ENCODE measurements around the gene COX20. TPM values are rescaled to one million over a fixed set of nuclear protein-coding genes. Genes with fewer than 3 reads are reported as not detected.

Gene COX20
- total RNA-seq, 1 experiment from 2014 or later = 50.0 TPM

DNA sequence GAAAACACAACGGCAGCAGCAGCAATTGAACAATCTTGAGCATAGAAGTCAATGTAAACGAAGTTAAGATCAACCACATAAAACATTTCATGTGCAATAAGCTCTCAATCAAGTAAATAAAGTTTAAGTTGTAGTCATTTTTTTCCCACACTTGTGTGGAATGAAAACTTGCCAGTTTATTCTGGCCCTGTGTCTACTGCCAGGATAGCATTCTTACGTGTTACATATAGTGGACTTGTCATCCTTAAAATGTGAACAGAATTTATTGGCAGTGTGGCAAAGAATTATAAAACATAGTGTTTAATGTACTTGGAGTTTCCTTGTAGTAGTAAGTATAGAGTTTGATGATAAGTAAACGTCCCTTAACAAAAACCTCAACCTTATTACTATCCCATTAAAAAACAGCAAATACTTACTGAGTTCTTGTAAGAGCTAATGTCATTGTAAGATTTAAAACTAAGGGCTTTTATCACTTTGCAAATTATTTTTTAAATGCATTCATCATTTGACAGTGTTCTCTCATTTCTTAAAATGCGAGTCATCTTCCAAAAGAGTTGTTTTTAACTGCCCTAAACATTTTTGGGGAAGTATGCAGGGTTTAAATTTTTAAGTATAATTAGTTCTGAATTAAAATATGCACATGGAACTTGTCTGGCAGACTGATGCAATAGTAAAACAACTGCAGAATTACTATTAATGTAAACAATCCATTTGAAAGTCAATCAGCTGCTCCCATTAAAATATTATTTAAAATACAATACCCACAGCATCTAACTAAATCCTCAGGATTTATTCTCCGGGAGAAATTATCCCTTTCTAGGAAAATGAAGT is 7.9 kb downstream of the COX20 start:
- no peak; the same call in 1 of the 2 replicates for ATAC-seq
- DNase-seq = no peak
- no peak overlapping the region for H3K4me2 ChIP-seq (ENCODE audit: low read length)
- no peaks in the 10 kb centered on the region for H3K9me3 ChIP-seq (ENCODE audit: low read length)
- H4K20me1 ChIP-seq (ENCODE audit: low read length) = peaks cover 19% of the 10 kb centered on the region
- H3K36me3 ChIP-seq (ENCODE audit: low read depth, low read length) = peaks cover 87% of the 10 kb centered on the region
- H3K27ac ChIP-seq (ENCODE audit: low read length) = no peak overlapping the region
- H3K79me2 ChIP-seq (ENCODE audit: low read length) = peaks cover 57% of the 10 kb centered on the region
- H3K4me3 ChIP-seq (ENCODE audit: low read length) = no peak overlapping the region
- peaks cover 13% of the 10 kb centered on the region for H3F3A ChIP-seq (ENCODE audit: low read length, unreplicated experiment)
- no peaks in the 10 kb centered on the region for H3K27me3 ChIP-seq (ENCODE audit: low read length)
- CTCF ChIA-PET = no interaction called here
- BruUV-seq (replicated peaks) = TSS peak; percentile 9
- no peak for TF ChIP-seq EZH2 (IDR thresholded peaks at IDR 0.05; ENCODE audit: low read length, unreplicated experiment)
- TF ChIP-seq EZH2phosphoT487 (IDR thresholded peaks at IDR 0.05; ENCODE audit: borderline replicate concordance, low read length) = no peak
- TF ChIP-seq CTCF (conservative IDR thresholded peaks at IDR 0.05; ENCODE audit: low read depth, low read length) = no peak
- no peaks in the 10 kb centered on the region for H3K9me2 ChIP-seq (replicated peaks; ENCODE audit: low read length)
- H3K4me1 ChIP-seq (ENCODE audit: insufficient read depth, low read length) = peaks cover 2% of the 10 kb centered on the region; the same call in 1 of the 2 replicates
- intact Hi-C loops (cut with micrococcal nuclease) = no loop called here
- H3K9ac ChIP-seq (ENCODE audit: low read length) = no peak overlapping the region
- H2AFZ ChIP-seq (ENCODE audit: low read length) = no peak overlapping the region
- POLR2A ChIA-PET (ENCODE audit: unreplicated experiment) = interaction anchor here (0.6 to 0.7 kb wide), 2 partner anchors 126 to 150 kb away, joined by 3 read pairs; no protein-coding TSS in a partner anchor

DNA sequence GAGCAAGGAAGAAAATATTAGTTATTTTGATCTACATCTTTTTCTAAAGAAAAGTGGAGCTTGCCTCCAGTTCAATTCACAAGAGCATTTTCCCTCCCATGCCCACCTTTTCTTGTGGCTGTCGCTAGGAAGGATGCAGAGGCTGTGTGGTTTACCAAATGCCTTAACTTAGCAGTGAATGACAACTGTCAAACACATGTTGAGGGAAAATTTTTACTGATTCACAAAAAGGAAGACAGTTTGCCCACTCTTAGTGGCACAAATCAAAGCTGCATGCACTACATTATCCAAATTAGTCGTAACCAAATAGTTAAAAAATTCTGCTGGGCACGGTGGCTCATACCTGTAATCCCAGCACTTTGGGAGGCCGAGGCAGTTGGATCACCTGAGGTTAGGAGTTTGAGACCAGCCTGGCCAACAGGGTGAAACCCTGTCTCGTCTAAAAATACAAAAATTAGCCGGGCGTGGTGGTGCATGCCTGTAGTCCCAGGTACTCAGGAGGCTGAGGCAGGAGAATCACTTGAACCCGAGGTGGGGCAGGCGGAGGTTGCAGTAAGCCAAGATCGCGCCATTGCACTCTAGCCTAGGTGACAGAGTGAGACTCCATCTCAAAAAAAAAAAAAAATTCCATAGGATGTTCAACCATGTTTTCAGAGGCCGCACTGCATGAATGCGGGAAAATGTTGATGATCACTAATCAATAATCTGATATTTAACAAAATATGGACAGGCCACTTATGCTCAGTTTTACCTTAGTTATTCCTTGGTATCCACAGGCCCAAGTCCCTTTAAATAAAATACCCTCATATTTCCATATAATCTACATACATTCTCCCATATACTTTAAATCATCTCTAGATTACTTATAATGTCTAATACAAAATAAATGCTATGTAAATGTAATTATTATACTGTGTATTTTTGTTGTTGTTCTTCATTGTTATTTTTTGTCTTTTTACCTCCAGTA is 9.0 kb downstream of the COX20 start:
- ChIA-PET POLR2A (ENCODE audit: unreplicated experiment) (interaction anchor here (0.7 kb wide), 1 partner anchor 120 kb away, joined by 3 read pairs; no protein-coding TSS in a partner anchor), CTCF (no interaction called here)
- no peak overlapping the region for H3K9ac ChIP-seq (ENCODE audit: low read length)
- H3K9me3 ChIP-seq (ENCODE audit: low read length) = no peaks in the 10 kb centered on the region
- no peak overlapping the region for H3K4me3 ChIP-seq (ENCODE audit: low read length)
- no peaks in the 10 kb centered on the region for H3K27me3 ChIP-seq (ENCODE audit: low read length)
- no TSS peak for BruUV-seq (replicated peaks)
- H3K27ac ChIP-seq (ENCODE audit: low read length) = no peak overlapping the region
- no peak for ATAC-seq
- H3K36me3 ChIP-seq (ENCODE audit: low read depth, low read length) = peaks cover 91% of the 10 kb centered on the region
- no peak for DNase-seq
- H2AFZ ChIP-seq (ENCODE audit: low read length) = no peak overlapping the region
- intact Hi-C loops (cut with micrococcal nuclease) = no loop called here
- no peak overlapping the region for H3K4me2 ChIP-seq (ENCODE audit: low read length)
- H3K79me2 ChIP-seq (ENCODE audit: low read length) = peaks cover 47% of the 10 kb centered on the region
- H3K4me1 ChIP-seq (ENCODE audit: insufficient read depth, low read length) = no peaks in the 10 kb centered on the region
- peaks cover 19% of the 10 kb centered on the region for H4K20me1 ChIP-seq (ENCODE audit: low read length)
- H3K9me2 ChIP-seq (replicated peaks; ENCODE audit: low read length) = no peaks in the 10 kb centered on the region
- H3F3A ChIP-seq (ENCODE audit: low read length, unreplicated experiment) = peaks cover 13% of the 10 kb centered on the region
- no peak for TF ChIP-seq CTCF (conservative IDR thresholded peaks at IDR 0.05; ENCODE audit: low read depth, low read length)
- TF ChIP-seq EZH2phosphoT487 (IDR thresholded peaks at IDR 0.05; ENCODE audit: borderline replicate concordance, low read length) = no peak
- TF ChIP-seq EZH2 (IDR thresholded peaks at IDR 0.05; ENCODE audit: low read length, unreplicated experiment) = no peak

Data from PC-3 (cell line).